Measurements from ENCODE around the gene CBX8.

The CBX8 gene

DNA sequence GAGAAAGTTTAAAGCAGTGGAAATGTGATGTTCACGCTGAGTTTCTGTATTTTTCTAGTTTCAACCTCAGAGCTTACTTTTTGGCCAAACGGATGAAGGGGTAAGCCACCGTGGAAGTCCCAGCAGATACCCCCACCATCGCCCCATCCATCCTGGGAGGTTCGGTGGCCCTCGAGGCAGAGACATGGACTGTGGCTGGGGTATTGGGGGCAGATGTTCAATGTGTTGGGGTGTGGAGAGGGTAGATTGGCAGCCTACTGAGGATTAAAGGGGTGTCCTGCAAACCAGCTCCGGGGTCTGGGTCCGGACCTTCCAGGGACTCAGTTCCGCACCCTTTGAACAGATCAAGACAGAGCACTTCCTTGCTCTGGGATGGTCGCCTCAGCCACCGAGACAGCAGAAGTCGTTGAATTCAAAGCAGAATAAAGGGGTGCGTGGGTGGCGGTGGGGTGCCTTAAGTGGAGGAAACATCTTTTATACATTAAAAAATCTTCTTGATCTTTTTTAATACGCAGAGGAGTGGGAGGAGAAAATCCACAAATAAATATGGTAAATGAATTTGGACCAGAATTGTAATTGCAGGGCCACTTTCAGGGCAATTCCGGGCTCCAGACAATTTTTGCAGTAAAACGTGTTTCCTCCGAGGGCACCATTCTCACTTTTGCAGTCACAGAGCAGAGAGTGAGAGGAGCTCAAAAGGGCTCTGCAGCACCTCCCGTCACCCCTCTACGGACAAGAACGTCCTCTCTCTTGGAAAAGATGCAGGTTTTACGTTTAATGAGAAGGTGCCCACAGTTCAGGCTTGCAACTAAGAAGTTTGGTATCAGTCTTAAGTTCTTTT, 8.2 kb upstream of the CBX8 start:
- no peak for DNase-seq (ENCODE audit: low spot score)

DNA sequence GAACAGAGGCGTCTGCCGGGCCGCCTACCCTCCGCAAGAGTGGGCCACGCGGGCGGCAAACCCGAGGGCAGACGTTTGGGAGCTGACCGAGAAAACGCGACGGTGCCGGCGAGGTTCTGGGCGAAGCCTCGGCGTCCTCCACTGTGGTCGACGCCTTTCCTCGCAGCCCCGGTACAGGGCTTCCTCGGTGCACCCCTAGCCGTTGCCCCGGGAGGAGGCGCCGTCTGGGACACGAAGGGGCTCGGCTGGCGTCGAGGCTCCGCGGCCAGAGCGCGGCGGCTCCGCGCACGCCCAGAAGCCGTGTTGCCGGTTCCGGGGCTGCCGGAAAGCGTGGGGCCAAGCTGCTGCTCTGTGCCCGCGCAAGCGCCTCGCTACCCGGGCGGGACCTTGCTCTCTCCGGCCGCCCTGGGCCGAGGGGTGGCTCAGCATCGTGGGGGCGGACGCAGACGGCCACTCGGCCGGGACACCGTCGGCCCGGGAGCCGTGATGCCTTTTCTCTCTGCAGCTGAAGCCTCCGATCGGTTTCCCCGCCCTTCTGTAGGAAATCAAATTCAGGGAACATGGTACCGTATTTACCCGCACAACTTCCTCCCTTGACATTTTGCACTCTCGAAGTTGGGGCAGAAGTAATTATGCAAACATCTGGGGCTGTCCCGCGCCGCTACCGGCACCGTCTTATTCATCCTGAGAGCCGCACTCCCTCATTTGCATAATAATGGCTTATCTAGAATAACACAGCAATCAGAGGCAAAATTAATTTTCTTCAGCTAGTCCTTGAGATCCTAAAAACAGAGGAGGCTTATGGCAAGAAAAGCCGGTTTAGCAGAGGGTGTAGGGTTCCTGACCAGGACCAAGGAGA, 7.3 kb upstream of the CBX8 start:
- DNase-seq (ENCODE audit: low spot score), result no peak

DNA sequence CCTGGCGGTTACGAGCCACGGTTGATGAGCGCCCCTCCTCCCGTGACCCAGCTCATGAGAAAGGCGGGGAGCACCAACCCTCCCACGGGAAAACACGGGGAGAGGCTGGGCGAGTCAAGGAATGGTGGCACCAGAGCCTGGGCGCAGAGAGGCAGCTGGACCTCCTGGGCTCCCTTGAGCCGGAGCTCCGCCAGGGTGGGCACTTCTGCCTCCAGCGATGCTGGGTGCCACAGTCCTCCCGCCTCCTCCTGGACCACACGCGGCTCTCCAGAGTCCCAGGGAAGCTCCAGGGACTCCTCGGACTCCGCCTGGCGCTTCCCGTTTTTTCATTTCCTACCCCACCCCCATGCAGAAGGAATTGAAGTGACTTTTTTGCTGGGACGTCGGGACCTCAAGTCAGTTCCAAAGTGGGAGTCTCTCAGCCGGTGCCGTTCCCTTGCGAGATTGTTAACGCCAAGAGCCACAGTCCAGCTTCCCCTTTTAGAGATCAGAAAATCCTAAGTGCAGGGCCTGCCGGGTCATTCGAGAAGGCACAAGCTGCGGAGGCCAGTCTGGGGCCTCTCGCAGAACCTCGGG, 6.6 kb upstream of the CBX8 start:
- no peak for DNase-seq (ENCODE audit: low spot score)

DNA sequence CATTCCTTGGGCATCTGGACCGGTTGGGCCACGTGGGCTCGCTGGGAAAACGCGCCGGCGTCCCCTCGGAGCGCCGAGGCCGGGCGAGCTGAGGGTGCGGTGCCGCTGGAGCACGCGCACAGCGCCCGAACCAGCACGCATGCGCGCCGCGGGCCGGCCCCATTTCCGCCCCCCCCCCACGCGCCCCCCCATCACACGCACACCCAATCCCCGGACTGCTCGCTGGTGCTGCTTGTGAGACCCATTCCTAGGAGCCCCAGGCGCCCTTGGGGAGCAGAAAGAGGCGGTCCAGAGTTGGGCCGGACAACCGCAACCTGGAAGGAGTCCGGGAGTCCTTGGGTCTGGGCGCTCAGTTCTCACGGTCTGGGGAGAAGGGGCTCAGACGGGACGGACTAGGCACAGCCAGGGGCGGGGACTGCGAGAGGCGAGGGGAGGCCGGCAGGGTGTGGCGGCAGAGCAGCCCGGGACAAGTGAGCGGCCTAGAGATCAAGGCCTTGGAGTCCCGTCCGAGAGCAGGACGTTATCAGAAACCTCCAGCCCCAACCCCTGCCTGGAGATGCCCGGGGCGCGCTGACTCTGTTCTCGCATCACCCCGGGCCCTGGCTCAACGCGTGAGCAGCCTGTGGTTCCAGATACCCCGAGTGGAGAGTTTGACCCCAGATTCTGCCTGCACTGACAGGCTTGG, 6.0 kb upstream of the CBX8 start:
- no peak for DNase-seq (ENCODE audit: low spot score)

DNA sequence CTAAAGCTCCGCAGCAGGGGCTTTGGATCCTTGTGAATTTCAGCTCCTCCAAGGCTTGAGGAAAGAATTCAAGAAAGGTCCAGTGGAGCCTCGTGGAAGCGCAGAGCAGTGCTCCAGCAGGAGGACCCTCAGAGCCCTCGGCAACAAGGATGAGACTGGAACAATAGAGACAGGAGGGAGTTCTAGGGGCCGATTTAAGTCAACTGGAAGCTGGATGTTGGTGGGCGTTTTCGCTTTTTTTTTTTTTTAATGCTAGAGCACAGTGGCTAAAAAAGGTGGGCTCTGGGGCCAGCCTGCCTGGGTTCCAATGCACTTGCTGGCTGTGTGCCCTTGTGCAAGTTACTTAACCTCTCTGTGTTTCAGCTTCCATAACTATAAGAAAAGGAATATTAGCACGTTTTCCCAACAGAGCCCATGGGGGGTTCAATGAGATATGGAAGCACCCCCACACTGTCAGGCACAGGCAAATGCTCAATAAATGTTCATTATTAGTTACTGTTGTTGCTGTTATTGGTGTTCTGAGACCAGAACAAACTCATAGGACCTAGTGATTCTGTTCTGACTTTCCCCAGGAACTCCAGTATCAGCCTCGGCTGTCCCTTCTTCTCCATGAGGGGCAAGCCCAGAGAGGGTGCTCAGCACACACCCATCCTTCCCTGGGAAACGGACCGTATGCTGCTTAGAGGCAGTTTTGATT, 5.3 kb upstream of the CBX8 start:
- DNase-seq (ENCODE audit: low spot score), result no peak

DNA sequence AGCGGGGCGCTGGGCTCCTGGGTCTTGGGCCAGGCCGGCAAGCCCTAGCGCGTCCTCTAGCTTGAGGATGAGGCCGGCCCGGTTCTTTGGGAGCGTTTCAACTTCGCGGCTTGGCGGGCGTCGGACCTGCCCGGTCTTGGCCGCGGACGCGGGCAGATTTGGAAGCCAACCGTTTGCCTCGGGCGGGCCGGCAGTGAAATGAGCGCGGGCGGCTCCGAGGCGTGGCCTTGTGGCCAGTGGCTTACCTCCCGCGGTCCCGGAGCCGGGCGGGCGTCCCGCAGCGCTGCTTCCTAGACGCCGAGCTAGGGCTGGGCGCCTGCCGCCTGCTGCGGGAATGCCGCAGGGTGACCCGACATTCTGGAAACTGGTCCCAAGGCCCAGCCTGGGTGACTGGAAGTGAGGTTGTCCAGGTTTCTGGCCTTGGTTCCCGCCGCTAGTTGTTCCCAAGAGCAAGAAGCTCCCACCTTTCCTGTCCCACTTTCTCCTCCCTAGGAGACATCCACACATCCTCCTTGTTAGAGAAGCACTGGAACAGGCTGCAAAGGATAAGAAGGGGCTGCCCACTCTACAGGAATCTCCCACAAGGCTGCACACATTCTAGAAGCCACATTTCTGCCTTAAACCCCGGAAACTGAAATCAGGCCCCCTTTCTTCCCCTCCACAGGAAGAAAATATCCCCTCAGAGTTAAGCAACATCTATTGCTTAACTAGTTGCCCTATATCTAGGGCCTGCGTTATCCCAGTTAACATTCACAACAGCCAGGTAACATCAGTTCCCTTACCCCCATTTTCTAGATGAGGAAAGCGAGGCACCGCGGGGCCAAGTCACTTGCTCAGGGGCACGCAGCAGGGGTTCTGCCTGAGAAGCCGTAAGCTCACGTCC, 4.5 kb upstream of the CBX8 start:
- no peak for DNase-seq (ENCODE audit: low spot score)

DNA sequence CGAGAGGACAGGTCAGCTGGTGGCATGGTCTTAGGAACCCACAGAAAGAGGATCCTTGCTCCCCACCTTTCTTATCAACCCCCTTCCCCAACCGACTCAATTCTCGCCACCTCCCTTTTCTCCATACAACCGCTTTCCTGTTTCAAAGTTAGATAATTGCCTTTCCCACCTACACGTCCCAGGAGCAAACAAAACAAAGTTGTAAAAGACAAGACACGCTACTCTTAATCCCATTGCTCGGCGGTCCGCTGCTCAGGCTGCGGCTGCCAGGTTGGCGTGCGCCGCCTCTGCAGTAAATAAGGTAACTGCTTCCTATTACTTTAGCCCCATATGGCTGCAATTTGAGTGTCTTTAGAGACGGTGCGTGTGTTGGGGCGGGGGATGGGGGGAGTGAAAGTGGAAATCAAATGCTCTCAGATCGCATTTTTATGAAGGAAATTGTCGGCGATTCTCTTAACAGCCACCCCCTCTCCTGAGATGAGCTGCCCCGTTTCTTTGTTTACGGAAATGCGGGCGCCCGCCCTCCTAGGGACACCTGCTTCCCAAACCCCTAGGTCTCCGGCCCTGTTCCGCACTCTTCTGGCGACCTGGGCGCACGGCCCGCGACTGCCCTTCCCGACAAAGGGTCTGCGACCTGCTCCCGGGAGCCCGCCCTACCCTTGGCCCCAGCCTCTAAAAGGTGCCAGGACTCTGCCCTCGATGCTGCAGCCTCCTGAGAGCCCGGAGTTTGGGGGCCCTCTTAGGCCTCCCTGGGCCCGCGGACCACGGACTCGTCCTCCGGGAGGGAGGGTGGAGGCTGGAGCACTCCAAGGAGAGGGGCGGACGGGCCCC, 3.7 kb upstream of the CBX8 start:
- DNase-seq (ENCODE audit: low spot score), result no peak

DNA sequence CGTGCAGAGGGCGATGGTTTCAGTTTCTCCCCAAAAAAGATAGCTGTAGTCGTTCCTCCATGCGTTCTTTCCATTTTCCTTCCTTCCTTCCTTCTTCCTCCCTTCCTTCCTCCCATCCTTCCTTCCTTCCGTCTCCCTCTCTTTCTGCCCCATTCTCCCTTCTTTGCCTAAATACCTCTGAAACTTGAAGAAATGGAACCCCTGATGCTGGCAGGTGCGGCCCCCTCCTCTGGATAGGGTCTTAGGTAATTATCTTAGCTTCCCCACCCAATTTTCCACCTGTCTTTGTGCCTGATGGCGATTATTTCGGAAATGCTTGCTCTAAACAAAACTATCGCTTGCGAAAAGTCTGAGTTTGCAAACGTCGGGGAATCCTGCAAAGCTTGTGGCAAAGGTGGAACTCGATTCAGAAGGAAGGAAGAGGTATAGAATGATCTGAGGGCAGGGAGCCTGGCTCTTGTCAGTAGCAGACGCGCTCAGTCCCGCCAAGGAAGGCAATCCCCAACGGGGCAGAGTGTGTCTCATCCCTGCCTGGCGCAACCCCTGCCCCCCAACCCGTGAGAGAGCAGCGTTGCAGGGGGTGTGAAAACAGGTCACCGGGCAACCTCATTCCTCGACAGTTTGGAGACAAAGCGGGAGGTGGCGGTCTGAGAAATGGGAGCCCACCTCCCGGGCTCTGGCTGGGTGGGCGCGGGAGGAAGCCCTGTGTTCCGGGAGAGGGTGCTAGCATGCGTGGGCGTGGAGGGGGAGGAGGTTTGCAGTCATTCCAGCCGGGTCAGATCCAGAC, 2.9 kb upstream of the CBX8 start:
- DNase-seq (ENCODE audit: low spot score), result no peak

DNA sequence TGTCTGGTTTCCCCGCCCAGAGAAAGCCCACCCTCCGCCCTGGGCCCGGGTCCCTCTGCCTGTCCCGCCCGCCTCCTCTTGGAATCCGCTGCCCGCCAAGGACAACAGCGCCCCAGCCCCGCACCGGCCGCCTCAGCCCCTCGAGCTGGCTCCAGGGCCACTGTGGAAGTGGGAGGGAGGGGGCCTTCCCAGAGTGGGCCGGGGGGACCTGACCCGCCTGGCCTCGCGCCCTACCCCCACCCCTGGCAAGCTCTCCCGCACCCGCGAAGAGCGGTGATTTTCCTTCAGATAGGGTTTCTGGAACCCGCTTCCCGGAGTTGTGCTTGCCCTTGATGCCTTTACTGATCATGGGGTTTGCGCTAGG, 2.3 kb upstream of the CBX8 start:
- DNase-seq (ENCODE audit: low spot score), result no peak

DNA sequence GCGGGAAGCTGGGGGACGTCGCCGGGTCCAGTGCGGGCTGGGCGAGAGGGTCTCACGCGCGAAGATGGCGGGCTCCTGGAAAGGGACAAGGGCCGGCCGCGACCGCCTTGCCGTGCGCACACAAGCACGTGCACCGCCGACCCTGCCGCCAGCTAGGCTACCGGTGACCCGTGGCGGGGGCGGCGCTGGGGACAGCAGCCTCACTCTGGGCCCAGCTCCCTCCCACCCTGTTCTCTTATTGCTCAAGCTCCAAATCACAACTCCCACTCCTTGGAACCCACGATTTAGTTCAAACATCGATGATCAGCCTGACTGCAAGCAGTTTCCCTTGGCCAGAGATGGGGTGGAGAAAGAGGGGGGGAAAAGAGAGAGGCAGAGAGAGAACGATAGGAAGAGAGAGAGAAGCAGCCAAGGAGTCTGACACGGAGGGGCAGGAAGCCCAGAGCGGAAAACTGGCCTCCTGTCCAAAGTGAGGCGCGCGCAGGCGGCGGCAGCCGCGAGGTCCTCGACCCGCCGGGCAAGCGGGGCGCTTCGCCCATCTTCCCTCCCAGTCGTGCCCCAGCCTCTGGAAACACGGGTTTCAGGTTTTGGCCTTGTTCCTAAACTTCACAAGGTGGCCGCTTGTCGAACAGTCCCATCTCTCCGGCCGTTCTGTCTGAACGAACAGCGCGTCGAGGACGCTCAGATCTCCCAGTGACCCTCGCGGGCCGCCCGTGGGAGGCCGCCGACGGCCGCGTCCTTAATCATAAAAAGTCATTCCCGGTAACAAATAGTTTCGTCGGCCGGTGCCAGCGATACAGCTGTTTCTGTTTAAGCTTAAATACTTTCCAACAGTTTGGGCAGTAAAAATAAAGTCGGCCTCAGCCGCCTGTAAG, 1.7 kb upstream of the CBX8 start:
- no peak for DNase-seq (ENCODE audit: low spot score)

DNA sequence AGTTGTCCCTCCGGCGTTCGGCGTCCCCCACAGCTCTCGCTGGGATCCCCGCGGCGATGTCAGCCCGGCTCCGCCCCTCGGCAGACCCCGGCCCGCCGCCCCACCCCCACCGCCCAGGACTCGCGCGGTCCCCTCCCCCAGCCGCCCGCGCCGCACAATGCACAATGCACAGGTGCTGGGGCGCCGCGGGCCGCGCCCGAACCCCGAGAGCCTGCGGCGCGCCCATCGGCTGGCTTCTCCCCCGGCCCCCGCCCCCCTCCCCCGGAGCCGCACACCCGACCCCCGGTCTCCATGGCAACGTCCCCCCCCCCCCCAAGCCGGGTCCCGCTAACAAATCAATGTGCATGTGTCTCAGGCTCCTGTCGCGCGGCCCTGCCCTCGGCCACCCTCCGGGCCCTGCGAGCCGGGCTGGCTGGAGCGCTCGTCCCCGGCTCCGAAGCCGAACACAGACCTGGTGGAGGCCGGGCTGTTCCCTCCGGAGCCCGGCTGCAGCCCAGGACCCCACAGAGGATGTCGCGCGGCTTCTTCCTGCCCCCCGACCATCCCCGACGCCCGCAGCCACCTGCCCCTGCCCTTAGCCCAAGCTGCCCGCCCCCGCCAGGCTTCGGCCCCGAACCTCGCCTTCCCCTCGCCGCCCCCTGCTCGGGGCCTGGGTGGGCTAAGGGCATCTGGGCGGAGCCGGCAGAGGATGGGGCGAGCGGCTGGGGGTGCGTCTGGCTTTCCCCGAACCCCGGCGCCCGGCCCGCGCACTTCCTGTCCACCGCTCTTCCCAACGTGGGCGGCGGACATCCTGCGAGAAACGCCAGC, 818 bp upstream of the CBX8 start:
- no peak for DNase-seq (ENCODE audit: low spot score)

DNA sequence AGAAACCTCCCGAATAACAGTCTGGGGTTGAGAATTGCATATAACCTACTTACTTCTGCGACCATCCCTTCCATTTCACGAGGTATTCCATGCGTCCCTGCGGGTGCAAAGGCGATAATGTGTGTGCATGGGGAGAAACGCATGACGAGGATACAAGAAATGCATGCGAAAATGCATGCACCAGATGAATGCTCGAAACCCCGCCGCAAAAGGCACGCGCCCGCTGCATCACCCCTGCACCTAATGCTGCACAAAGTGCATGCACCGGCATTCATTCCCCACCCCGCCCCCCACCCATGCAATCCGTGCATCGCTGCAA, 474 bp downstream of the CBX8 start:
- no peak for DNase-seq (ENCODE audit: low spot score)

DNA sequence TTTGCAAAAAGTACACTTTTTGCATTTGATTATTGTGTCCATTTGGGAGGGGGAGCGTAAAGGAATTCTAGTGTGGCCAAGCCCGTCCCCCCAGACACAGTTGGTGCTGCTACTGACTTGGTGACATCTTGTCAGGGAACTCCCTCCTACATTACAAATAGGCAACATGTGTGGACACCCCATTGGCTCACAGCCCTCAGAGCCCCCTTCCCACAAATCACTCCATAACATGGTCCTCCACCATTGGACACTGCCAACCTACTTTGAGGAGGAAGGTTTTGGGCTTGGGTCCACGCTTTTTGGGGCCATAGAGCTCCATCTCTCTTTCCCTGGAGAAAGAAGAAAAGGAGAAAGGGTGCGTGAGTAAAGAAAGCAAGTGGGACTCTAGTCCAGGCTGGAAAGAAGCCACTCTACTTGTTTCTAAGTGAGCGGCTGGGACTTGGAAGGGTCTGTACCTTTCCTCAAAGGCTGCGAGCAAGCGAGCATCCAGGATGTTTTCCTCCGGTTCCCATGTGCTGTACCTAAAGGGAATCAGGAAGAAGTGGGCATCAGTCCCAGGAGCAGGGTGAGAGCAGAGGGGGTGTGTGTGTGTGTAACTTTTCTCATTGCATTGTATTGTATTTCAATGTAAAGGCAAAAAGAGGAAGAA, 958 bp downstream of the CBX8 start:
- DNase-seq (ENCODE audit: low spot score), result no peak

DNA sequence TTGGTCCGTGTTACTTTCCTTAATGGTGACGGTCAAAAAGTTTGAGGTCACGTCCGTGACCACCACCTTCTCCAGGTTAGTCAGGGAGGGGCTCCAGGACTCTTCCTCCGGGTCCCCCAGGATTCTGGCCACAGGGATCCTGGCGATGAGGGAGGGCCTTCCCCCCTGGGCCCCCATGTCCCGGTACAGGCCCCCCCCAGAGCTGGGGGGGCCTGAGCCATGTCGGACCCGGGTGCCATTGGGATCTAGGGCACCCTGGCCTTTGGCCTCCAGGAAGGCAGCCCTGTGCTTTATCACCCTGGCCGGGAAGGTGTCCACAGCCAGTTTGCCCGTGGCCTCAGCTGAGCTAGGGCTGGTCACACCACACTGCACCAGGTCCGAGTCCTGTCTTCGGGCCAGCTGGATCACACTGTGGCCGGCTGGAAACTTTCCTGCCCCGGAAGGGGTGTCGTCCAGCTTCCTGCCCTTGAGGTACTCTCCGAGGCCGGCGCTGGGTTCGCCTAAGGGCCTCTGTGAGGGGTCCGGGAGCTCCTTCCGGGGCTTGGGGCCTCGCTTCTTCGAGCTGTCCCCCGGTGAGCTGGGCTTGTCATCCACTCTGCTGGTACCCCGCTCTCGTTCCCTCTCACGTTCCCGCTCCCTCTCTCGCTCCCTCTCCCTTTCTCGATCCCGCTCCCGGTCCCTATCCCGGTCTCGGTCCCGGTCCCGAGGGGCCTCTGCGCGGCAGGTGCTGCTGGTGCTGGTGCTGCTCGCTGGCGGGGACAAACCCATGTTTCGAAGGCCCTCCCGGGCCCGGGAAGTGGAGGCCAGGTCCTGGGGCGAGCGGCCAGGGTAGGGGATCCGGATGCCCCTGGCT, 2.0 kb downstream of the CBX8 start:
- no peak for DNase-seq (ENCODE audit: low spot score)

DNA sequence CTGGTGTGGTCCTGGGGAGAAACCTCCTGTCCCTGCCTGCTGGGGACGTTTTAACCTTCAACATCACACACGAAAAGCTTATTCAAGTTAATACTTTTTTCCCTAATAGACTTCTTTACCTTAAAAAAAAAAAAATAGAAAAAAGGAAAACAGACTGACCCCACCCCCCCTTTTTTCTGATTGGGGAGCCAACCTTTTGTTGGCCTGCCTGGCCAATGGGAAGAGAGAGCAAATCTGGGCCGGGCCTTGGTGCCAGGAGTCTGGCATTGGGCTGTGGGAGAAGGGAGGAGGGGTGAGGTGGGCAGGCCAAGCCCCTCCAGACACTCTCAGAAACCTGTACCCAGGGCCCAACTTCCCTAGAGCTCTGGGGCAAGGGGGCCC, 3.0 kb downstream of the CBX8 start:
- DNase-seq (ENCODE audit: low spot score), result peak; percentile 66

Measured in AG08395 (cell line).